ENCODE measurements around the gene EVI5L. TPM values are rescaled to one million over a fixed set of nuclear protein-coding genes. Genes with fewer than 3 reads are reported as not detected.

Gene EVI5L
- polyA plus RNA-seq, 4 donors, result 2.9 to 8.4 (median 5.6) TPM

GRCh38 chr19:7832781-7833180, 2.8 kb downstream of the EVI5L start:
- H3K27ac ChIP-seq (ENCODE audit: low read depth in 1 of 3, low read length in 2 of 3), result peak overlapping the region in 1 of 3 donors; percentile 49

GRCh38 chr19:7833225-7834099, 3.4 kb downstream of the EVI5L start:
- peak overlapping the region in 1 of 3 donors; percentile 49 for H3K27ac ChIP-seq (ENCODE audit: low read depth in 1 of 3, low read length in 2 of 3)
- H3K36me3 ChIP-seq (ENCODE audit: control insufficient read depth in 3 of 3, insufficient read depth in 2 of 3, low read depth in 1 of 3, low read length in 3 of 3), result peaks cover 0 to 3% (median 0%) of the 10 kb centered on the region in 3 donors
- no peak overlapping the region for H3K4me3 ChIP-seq (ENCODE audit: low read depth in 1 of 3, low read length in 3 of 3)
- FAIRE-seq, result no peak
- H3K27me3 ChIP-seq (ENCODE audit: control insufficient read depth in 3 of 3, insufficient read depth in 3 of 3, low read length in 3 of 3), result peaks cover 0 to 2% (median 0%) of the 10 kb centered on the region in 3 donors
- H3K9me3 ChIP-seq (ENCODE audit: control insufficient read depth in 2 of 2, insufficient read depth in 1 of 2, low read depth in 1 of 2, low read length in 1 of 2), result peaks cover 0 to 2% of the 10 kb centered on the region in 2 donors
- DNase-seq, result peak; percentile 54 to 95
- WGBS, 3 donors, result 37 to 63% (median 43%) methylated on average over 23 of the region's 23 CpGs
- peaks cover 0 to 11% (median 7%) of the 10 kb centered on the region in 3 donors for H3K4me1 ChIP-seq (ENCODE audit: control insufficient read depth in 3 of 3, insufficient read depth in 2 of 3, low read depth in 1 of 3, low read length in 2 of 3)

More at GRCh38 chr19:7832781-7833180, 2.8 kb downstream of the EVI5L start:
- no peak for FAIRE-seq
- 53 to 65% (median 59%) methylated on average over 12 of the region's 12 CpGs for WGBS, 3 donors
- Histone ChIP-seq H3K9me3 (ENCODE audit: control insufficient read depth in 2 of 2, insufficient read depth in 1 of 2, low read depth in 1 of 2, low read length in 1 of 2) (peaks cover 0 to 2% of the 10 kb centered on the region in 2 donors), H3K4me1 (ENCODE audit: control insufficient read depth in 3 of 3, insufficient read depth in 2 of 3, low read depth in 1 of 3, low read length in 2 of 3) (peaks cover 0 to 11% (median 7%) of the 10 kb centered on the region in 3 donors), H3K4me3 (ENCODE audit: low read depth in 1 of 3, low read length in 3 of 3) (no peak overlapping the region), H3K27me3 (ENCODE audit: control insufficient read depth in 3 of 3, insufficient read depth in 3 of 3, low read length in 3 of 3) (peaks cover 0 to 2% (median 0%) of the 10 kb centered on the region in 3 donors), H3K36me3 (ENCODE audit: control insufficient read depth in 3 of 3, insufficient read depth in 2 of 3, low read depth in 1 of 3, low read length in 3 of 3) (peaks cover 0 to 3% (median 0%) of the 10 kb centered on the region in 3 donors)
- DNase-seq, result peak in 1 of 2 donors; percentile 18

DNA sequence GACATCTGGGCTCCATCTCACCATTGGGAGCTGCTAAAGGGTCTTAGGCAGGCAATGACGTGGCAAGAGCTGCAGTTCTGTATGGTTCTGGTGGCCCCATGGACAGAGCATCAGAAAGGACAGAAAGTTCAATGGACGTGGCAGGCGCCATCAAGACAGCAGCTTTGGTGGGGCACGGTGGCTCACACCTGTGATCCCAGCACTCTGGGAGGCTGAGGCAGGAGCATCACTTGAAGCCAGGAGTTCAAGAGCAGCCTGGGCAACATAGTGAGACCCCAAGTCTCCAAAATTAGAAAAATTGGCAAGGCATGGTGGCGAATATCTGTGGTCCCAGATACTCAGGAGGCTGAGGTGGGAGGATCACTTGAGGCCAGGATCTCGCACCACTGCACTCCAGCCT, 9.5 kb downstream of the EVI5L start:
- H3K4me3 ChIP-seq (ENCODE audit: low read depth in 1 of 3, low read length in 3 of 3), result no peak overlapping the region
- H3K27me3 ChIP-seq (ENCODE audit: control insufficient read depth in 3 of 3, insufficient read depth in 3 of 3, low read length in 3 of 3), result no peaks in the 10 kb centered on the region
- DNase-seq (no peak), FAIRE-seq (no peak)
- no peak overlapping the region for H3K27ac ChIP-seq (ENCODE audit: low read depth in 1 of 3, low read length in 2 of 3)
- H3K36me3 ChIP-seq (ENCODE audit: control insufficient read depth in 3 of 3, insufficient read depth in 2 of 3, low read depth in 1 of 3, low read length in 3 of 3), result no peaks in the 10 kb centered on the region
- H3K4me1 ChIP-seq (ENCODE audit: control insufficient read depth in 3 of 3, insufficient read depth in 2 of 3, low read depth in 1 of 3, low read length in 2 of 3), result peaks cover 0 to 4% (median 0%) of the 10 kb centered on the region in 3 donors
- H3K9me3 ChIP-seq (ENCODE audit: control insufficient read depth in 2 of 2, insufficient read depth in 1 of 2, low read depth in 1 of 2, low read length in 1 of 2), result peaks cover 0 to 2% of the 10 kb centered on the region in 2 donors
- whole genome bisulfite sequencing, 3 donors, result 93% methylated on average over 6 of the region's 6 CpGs

DNA sequence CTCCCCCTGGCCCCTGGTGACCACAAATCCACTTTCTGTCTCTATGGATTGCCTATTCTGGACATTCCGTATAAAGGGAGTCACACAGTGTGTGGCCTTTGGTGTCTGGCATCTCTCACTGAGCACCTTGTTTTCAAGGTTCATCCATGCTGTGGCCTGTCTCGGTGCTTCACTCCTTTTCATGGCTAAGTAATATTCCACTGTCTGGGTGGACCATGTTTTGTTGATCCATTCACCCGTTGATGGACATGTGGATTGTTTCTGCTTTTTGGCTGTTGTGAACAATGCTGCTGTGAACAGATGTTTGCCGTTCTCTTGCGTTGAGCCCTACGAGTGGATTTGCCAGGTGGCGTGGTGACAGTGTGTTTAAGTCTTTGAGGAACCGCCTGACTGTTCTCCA, 10.6 kb downstream of the EVI5L start:
- Histone ChIP-seq H3K4me1 (ENCODE audit: control insufficient read depth in 3 of 3, insufficient read depth in 2 of 3, low read depth in 1 of 3, low read length in 2 of 3) (peaks cover 0 to 13% (median 0%) of the 10 kb centered on the region in 3 donors), H3K36me3 (ENCODE audit: control insufficient read depth in 3 of 3, insufficient read depth in 2 of 3, low read depth in 1 of 3, low read length in 3 of 3) (peaks cover 0 to 3% (median 0%) of the 10 kb centered on the region in 3 donors), H3K9me3 (ENCODE audit: control insufficient read depth in 2 of 2, insufficient read depth in 1 of 2, low read depth in 1 of 2, low read length in 1 of 2) (peaks cover 0 to under 1% of the 10 kb centered on the region in 2 donors), H3K27ac (ENCODE audit: low read depth in 1 of 3, low read length in 2 of 3) (no peak overlapping the region), H3K27me3 (ENCODE audit: control insufficient read depth in 3 of 3, insufficient read depth in 3 of 3, low read length in 3 of 3) (no peaks in the 10 kb centered on the region), H3K4me3 (ENCODE audit: low read depth in 1 of 3, low read length in 3 of 3) (no peak overlapping the region)
- no peak for FAIRE-seq
- 83 to 97% (median 96%) methylated on average over 8 of the region's 8 CpGs for WGBS, 3 donors
- no peak for DNase-seq

GRCh38 chr19:7841751-7842660, 12.0 kb downstream of the EVI5L start:
- peaks cover 0 to 3% (median 0%) of the 10 kb centered on the region in 3 donors for H3K36me3 ChIP-seq (ENCODE audit: control insufficient read depth in 3 of 3, insufficient read depth in 2 of 3, low read depth in 1 of 3, low read length in 3 of 3)
- H3K4me3 ChIP-seq (ENCODE audit: low read depth in 1 of 3, low read length in 3 of 3), result no peak overlapping the region
- H3K9me3 ChIP-seq (ENCODE audit: control insufficient read depth in 2 of 2, insufficient read depth in 1 of 2, low read depth in 1 of 2, low read length in 1 of 2), result no peaks in the 10 kb centered on the region
- peaks cover 0 to 13% (median 0%) of the 10 kb centered on the region in 3 donors for H3K4me1 ChIP-seq (ENCODE audit: control insufficient read depth in 3 of 3, insufficient read depth in 2 of 3, low read depth in 1 of 3, low read length in 2 of 3)
- DNase-seq (no peak), FAIRE-seq (no peak)
- no peak overlapping the region for H3K27ac ChIP-seq (ENCODE audit: low read depth in 1 of 3, low read length in 2 of 3)
- WGBS, 3 donors, result 89 to 92% (median 90%) methylated on average over 11 of the region's 11 CpGs
- no peaks in the 10 kb centered on the region for H3K27me3 ChIP-seq (ENCODE audit: control insufficient read depth in 3 of 3, insufficient read depth in 3 of 3, low read length in 3 of 3)

DNA sequence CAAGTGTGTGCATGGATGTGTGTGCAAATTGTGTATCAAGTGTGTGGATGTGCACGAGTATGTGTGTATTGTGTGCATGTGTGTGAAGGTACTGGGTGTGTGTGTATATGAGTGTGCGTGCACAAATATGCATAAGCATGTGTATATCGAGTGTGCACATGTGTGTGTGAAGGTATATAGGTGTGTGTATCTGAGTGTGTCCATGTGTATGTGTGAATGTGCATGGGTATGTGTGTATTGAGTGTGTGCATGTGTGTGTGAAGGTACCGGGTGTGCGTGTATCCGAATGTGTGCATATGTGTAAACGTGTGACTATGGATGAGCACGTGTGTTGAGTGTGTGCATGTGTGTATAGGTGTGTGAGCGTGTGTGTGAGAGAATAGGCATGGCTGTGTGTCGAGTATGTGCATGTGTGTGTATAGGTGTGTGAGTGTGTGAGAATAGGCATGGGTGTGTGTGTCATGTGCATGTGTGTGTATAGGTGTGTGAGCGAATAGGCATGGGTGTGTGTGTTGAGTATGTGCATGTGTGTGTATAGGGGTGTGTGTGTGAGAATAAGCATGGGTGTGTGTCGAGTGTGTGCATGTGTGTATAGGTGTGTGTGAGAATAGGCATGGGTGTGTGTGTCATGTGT, 12.8 kb downstream of the EVI5L start:
- no peak for DNase-seq

GRCh38 chr19:7843521-7843920, 13.5 kb downstream of the EVI5L start:
- 81 to 94% (median 91%) methylated on average over 6 of the region's 6 CpGs for WGBS, 3 donors
- peaks cover 0 to 3% (median 0%) of the 10 kb centered on the region in 3 donors for H3K36me3 ChIP-seq (ENCODE audit: control insufficient read depth in 3 of 3, insufficient read depth in 2 of 3, low read depth in 1 of 3, low read length in 3 of 3)
- DNase-seq (no peak), FAIRE-seq (no peak)
- H3K27ac ChIP-seq (ENCODE audit: low read depth in 1 of 3, low read length in 2 of 3), result no peak overlapping the region
- H3K4me3 ChIP-seq (ENCODE audit: low read depth in 1 of 3, low read length in 3 of 3), result no peak overlapping the region
- H3K4me1 ChIP-seq (ENCODE audit: control insufficient read depth in 3 of 3, insufficient read depth in 2 of 3, low read depth in 1 of 3, low read length in 2 of 3), result peaks cover 0 to 13% (median 0%) of the 10 kb centered on the region in 3 donors
- H3K27me3 ChIP-seq (ENCODE audit: control insufficient read depth in 3 of 3, insufficient read depth in 3 of 3, low read length in 3 of 3), result no peaks in the 10 kb centered on the region
- no peaks in the 10 kb centered on the region for H3K9me3 ChIP-seq (ENCODE audit: control insufficient read depth in 2 of 2, insufficient read depth in 1 of 2, low read depth in 1 of 2, low read length in 1 of 2)

More for the DNA sequence above, 12.8 kb downstream of the EVI5L start:
- Histone ChIP-seq H3K27ac (ENCODE audit: low read depth in 1 of 3, low read length in 2 of 3) (no peak overlapping the region), H3K27me3 (ENCODE audit: control insufficient read depth in 3 of 3, insufficient read depth in 3 of 3, low read length in 3 of 3) (no peaks in the 10 kb centered on the region), H3K4me3 (ENCODE audit: low read depth in 1 of 3, low read length in 3 of 3) (no peak overlapping the region), H3K4me1 (ENCODE audit: control insufficient read depth in 3 of 3, insufficient read depth in 2 of 3, low read depth in 1 of 3, low read length in 2 of 3) (peaks cover 0 to 13% (median 0%) of the 10 kb centered on the region in 3 donors), H3K36me3 (ENCODE audit: control insufficient read depth in 3 of 3, insufficient read depth in 2 of 3, low read depth in 1 of 3, low read length in 3 of 3) (peaks cover 0 to 3% (median 0%) of the 10 kb centered on the region in 3 donors), H3K9me3 (ENCODE audit: control insufficient read depth in 2 of 2, insufficient read depth in 1 of 2, low read depth in 1 of 2, low read length in 1 of 2) (no peaks in the 10 kb centered on the region)
- FAIRE-seq, result no peak
- 95 to 98% (median 98%) methylated on average over 12 of the region's 12 CpGs for WGBS, 3 donors
